Karpas-422 (cell line): Measurements from ENCODE around the gene PTPN23. TPM values are rescaled to one million over a fixed set of nuclear protein-coding genes. Genes with fewer than 3 reads are reported as not detected.

Source experiments
- DNase-seq: peaks from one replicate; pipeline ENCODE4 v3.0.0-alpha.2; 2015
- H2AFZ ChIP-seq: fragments of 200-600 bp; sonication (generic); 2 replicates; pipeline ENCODE4 v1.6.1; 2014; ENCODE audit warnings: antibody characterized with exemption, low read length, mixed read lengths
- H3K27ac ChIP-seq: fragments of 200-600 bp; sonication (generic); 2 replicates; pipeline ENCODE4 v1.5.1; 2014; ENCODE audit warnings: mild to moderate bottlenecking, low read length, moderate library complexity
- H3K27me3 ChIP-seq: fragments of 200-600 bp; sonication (generic); 2 replicates; pipeline ENCODE4 v1.6.1; 2014; ENCODE audit warnings: low read length, mixed read lengths
- H3K36me3 ChIP-seq: fragments of 200-600 bp; sonication (generic); 2 replicates; pipeline ENCODE4 v1.6.1; 2014; ENCODE audit warnings: low read length, mixed read lengths; ENCODE audit not compliant: insufficient read depth
- H3K4me1 ChIP-seq: fragments of 200-600 bp; sonication (generic); 2 replicates; pipeline ENCODE4 v1.6.1; 2014; ENCODE audit warnings: mild to moderate bottlenecking, low read length, mixed read lengths
- H3K4me2 ChIP-seq: fragments of 200-600 bp; sonication (generic); 2 replicates; pipeline ENCODE4 v1.6.1; 2014; ENCODE audit warnings: low read length, low read depth, mild to moderate bottlenecking; ENCODE audit not compliant: poor library complexity, severe bottlenecking
- H3K4me3 ChIP-seq: fragments of 200-600 bp; sonication (generic); 2 replicates; pipeline ENCODE4 v1.5.1; 2014; ENCODE audit warnings: mild to moderate bottlenecking, antibody characterized with exemption, low read length, mixed read lengths
- H3K79me2 ChIP-seq: fragments of 200-600 bp; sonication (generic); 2 replicates; pipeline ENCODE4 v1.6.1; 2014; ENCODE audit warnings: mild to moderate bottlenecking, low read length, mixed read lengths
- H3K9ac ChIP-seq: fragments of 200-600 bp; sonication (generic); 2 replicates; pipeline ENCODE4 v1.6.0; 2014; ENCODE audit warnings: low read length
- H3K9me2 ChIP-seq: fragments of 200-600 bp; sonication (generic), shearing (Covaris generic); replicated peaks from 2 replicates; pipeline ENCODE4 v1.6.0; 2014; ENCODE audit warnings: mild to moderate bottlenecking, low read length, moderate library complexity; ENCODE audit not compliant: insufficient read depth
- H3K9me3 ChIP-seq: fragments of 300-700, 200-600 bp; sonication (generic); 2 replicates; pipeline ENCODE4 v1.6.1; 2014; ENCODE audit warnings: low read length, mixed read lengths
- H4K20me1 ChIP-seq: fragments of 200-600 bp; sonication (generic); 2 replicates; pipeline ENCODE4 v1.6.1; 2014; ENCODE audit warnings: mild to moderate bottlenecking, antibody characterized with exemption, low read length, low read depth; ENCODE audit not compliant: insufficient read depth
- total RNA-seq: library from RNA; depleted of rRNA; stranded (reverse); fragments of >200 nt; shearing (Covaris generic); gene quantifications from 2 replicates; pipeline ENCODE4 v1.2.3, GENCODE V29; 2014; ENCODE audit warnings: low replicate concordance

PTPN23 gene
- total RNA-seq, 1 experiment from 2014 or later = 7.9 TPM

- peaks cover 6% of the 10 kb centered on the region; the same call in 1 of the 2 replicates for H4K20me1 ChIP-seq
- H3K4me3 ChIP-seq = no peak overlapping the region
- H3K4me2 ChIP-seq = no peak overlapping the region
- H3K27ac ChIP-seq = no peak overlapping the region
- no peaks in the 10 kb centered on the region for H3K9me2 ChIP-seq
- H3K36me3 ChIP-seq = peaks cover 21% of the 10 kb centered on the region
- H3K79me2 ChIP-seq = peaks cover 6% of the 10 kb centered on the region; the same call in 1 of the 2 replicates
- no peak overlapping the region for H2AFZ ChIP-seq
- peaks cover 7% of the 10 kb centered on the region for H3K4me1 ChIP-seq
- no peak overlapping the region for H3K9ac ChIP-seq
- H3K9me3 ChIP-seq = no peaks in the 10 kb centered on the region
- no peaks in the 10 kb centered on the region for H3K27me3 ChIP-seq
- DNase-seq = no peak
Observed at GRCh38 chr3:47409688-47410416, 29.0 kb downstream of the PTPN23 start.

- H3K9me2 ChIP-seq = no peaks in the 10 kb centered on the region
- peaks cover 6% of the 10 kb centered on the region; the same call in 1 of the 2 replicates for H4K20me1 ChIP-seq
- no peaks in the 10 kb centered on the region for H3K9me3 ChIP-seq
- no peak for DNase-seq
- no peaks in the 10 kb centered on the region for H3K27me3 ChIP-seq
- H3K36me3 ChIP-seq = peaks cover 21% of the 10 kb centered on the region
- peaks cover 1% of the 10 kb centered on the region; the same call in 1 of the 2 replicates for H3K79me2 ChIP-seq
- H3K4me3 ChIP-seq = no peak overlapping the region
- H3K9ac ChIP-seq = no peak overlapping the region
- no peak overlapping the region for H2AFZ ChIP-seq
- H3K4me2 ChIP-seq = no peak overlapping the region
- no peak overlapping the region for H3K27ac ChIP-seq
- H3K4me1 ChIP-seq = peaks cover 7% of the 10 kb centered on the region
Observed at GRCh38 chr3:47410417-47410720, 29.5 kb downstream of the PTPN23 start.

GRCh38 chr3:47410801-47411646 lies 30.2 kb downstream of the PTPN23 start:
- peaks cover 21% of the 10 kb centered on the region for H3K36me3 ChIP-seq
- no peak overlapping the region for H3K4me3 ChIP-seq
- no peak for DNase-seq
- peaks cover 6% of the 10 kb centered on the region; the same call in 1 of the 2 replicates for H4K20me1 ChIP-seq
- no peak overlapping the region for H3K9ac ChIP-seq
- no peaks in the 10 kb centered on the region for H3K9me3 ChIP-seq
- H3K9me2 ChIP-seq = no peaks in the 10 kb centered on the region
- peaks cover 7% of the 10 kb centered on the region for H3K4me1 ChIP-seq
- no peaks in the 10 kb centered on the region for H3K79me2 ChIP-seq
- H3K27me3 ChIP-seq = no peaks in the 10 kb centered on the region
- no peak overlapping the region for H3K4me2 ChIP-seq
- no peak overlapping the region for H2AFZ ChIP-seq
- no peak overlapping the region for H3K27ac ChIP-seq

- Histone ChIP-seq H2AFZ (no peak overlapping the region), H3K36me3 (peaks cover 21% of the 10 kb centered on the region), H3K79me2 (no peaks in the 10 kb centered on the region), H3K4me2 (no peak overlapping the region), H3K9me3 (no peaks in the 10 kb centered on the region), H3K9me2 (no peaks in the 10 kb centered on the region), H3K27ac (no peak overlapping the region), H3K4me3 (no peak overlapping the region), H3K9ac (no peak overlapping the region), H3K27me3 (no peaks in the 10 kb centered on the region), H4K20me1 (peaks cover 6% of the 10 kb centered on the region; the same call in 1 of the 2 replicates), H3K4me1 (peaks cover 2% of the 10 kb centered on the region)
- DNase-seq = no peak
Observed at GRCh38 chr3:47411696-47412452, 31.1 kb downstream of the PTPN23 start.

- H2AFZ ChIP-seq = no peak overlapping the region
- H3K4me2 ChIP-seq = no peak overlapping the region
- peaks cover 18% of the 10 kb centered on the region for H3K36me3 ChIP-seq
- H3K9me3 ChIP-seq = no peaks in the 10 kb centered on the region
- no peaks in the 10 kb centered on the region; the same call in 1 of the 2 replicates for H3K4me1 ChIP-seq
- H4K20me1 ChIP-seq = peaks cover under 1% of the 10 kb centered on the region; the same call in 1 of the 2 replicates
- DNase-seq = no peak
- H3K9ac ChIP-seq = no peak overlapping the region
- H3K27me3 ChIP-seq = no peaks in the 10 kb centered on the region
- H3K79me2 ChIP-seq = no peaks in the 10 kb centered on the region
- no peak overlapping the region for H3K27ac ChIP-seq
- H3K9me2 ChIP-seq = no peaks in the 10 kb centered on the region
- no peak overlapping the region for H3K4me3 ChIP-seq
Observed at GRCh38 chr3:47412453-47412756, 31.6 kb downstream of the PTPN23 start.

GRCh38 chr3:47412842-47413520 lies 32.2 kb downstream of the PTPN23 start:
- Histone ChIP-seq H3K4me1 (no peaks in the 10 kb centered on the region; the same call in 1 of the 2 replicates), H3K9me2 (no peaks in the 10 kb centered on the region), H3K9ac (no peak overlapping the region), H3K4me2 (no peak overlapping the region), H3K27me3 (no peaks in the 10 kb centered on the region), H2AFZ (no peak overlapping the region), H3K79me2 (no peaks in the 10 kb centered on the region), H3K27ac (no peak overlapping the region), H3K9me3 (no peaks in the 10 kb centered on the region), H3K4me3 (no peak overlapping the region), H4K20me1 (no peaks in the 10 kb centered on the region), H3K36me3 (peaks cover 18% of the 10 kb centered on the region)
- no peak for DNase-seq

- H3K4me1 ChIP-seq = peaks cover 1% of the 10 kb centered on the region
- no peak overlapping the region for H2AFZ ChIP-seq
- no peak overlapping the region for H3K4me3 ChIP-seq
- no peaks in the 10 kb centered on the region for H4K20me1 ChIP-seq
- H3K79me2 ChIP-seq = no peaks in the 10 kb centered on the region
- no peaks in the 10 kb centered on the region for H3K9me2 ChIP-seq
- no peak overlapping the region for H3K9ac ChIP-seq
- no peak overlapping the region for H3K4me2 ChIP-seq
- H3K27ac ChIP-seq = no peak overlapping the region
- no peak for DNase-seq
- no peaks in the 10 kb centered on the region for H3K9me3 ChIP-seq
- H3K27me3 ChIP-seq = no peaks in the 10 kb centered on the region
- peaks cover 18% of the 10 kb centered on the region for H3K36me3 ChIP-seq
Observed at GRCh38 chr3:47413751-47414150, 32.9 kb downstream of the PTPN23 start.
